ENCODE measurements around the gene ELAPOR2.
"Not testable (repeated sequence)": the region's sequence is repeated elsewhere in the genome, so short reads cannot be mapped to it uniquely, and the experiment has no call there.

ELAPOR2 gene

GRCh38 chr7:87044713-87045112, 14.7 kb downstream of the ELAPOR2 start:
- H3K27ac ChIP-seq (ENCODE audit: insufficient read depth, low read length, poor library complexity, severe bottlenecking); H3K4me3 ChIP-seq (ENCODE audit: insufficient read depth, low read depth, low read length, poor library complexity, severe bottlenecking); H3K9me3 ChIP-seq (ENCODE audit: control insufficient read depth, low read length); DNase-seq; H3K36me3 ChIP-seq (ENCODE audit: control insufficient read depth, insufficient read depth, low read length); H3K4me1 ChIP-seq (ENCODE audit: control insufficient read depth, insufficient read depth, low read length, poor library complexity, severe bottlenecking); H3K27me3 ChIP-seq (replicated peaks; ENCODE audit: control insufficient read depth, insufficient read depth, low read length, poor library complexity, severe bottlenecking): not testable (repeated sequence)

- not testable (repeated sequence) for H3K9me3 ChIP-seq (ENCODE audit: control insufficient read depth, low read length); DNase-seq; H3K4me3 ChIP-seq (ENCODE audit: insufficient read depth, low read depth, low read length, poor library complexity, severe bottlenecking); H3K36me3 ChIP-seq (ENCODE audit: control insufficient read depth, insufficient read depth, low read length); H3K4me1 ChIP-seq (ENCODE audit: control insufficient read depth, insufficient read depth, low read length, poor library complexity, severe bottlenecking); H3K27ac ChIP-seq (ENCODE audit: insufficient read depth, low read length, poor library complexity, severe bottlenecking); H3K27me3 ChIP-seq (replicated peaks; ENCODE audit: control insufficient read depth, insufficient read depth, low read length, poor library complexity, severe bottlenecking)
These were observed 17.9 kb downstream of the ELAPOR2 start for GRCh38 chr7:87041586-87041985.

DNA sequence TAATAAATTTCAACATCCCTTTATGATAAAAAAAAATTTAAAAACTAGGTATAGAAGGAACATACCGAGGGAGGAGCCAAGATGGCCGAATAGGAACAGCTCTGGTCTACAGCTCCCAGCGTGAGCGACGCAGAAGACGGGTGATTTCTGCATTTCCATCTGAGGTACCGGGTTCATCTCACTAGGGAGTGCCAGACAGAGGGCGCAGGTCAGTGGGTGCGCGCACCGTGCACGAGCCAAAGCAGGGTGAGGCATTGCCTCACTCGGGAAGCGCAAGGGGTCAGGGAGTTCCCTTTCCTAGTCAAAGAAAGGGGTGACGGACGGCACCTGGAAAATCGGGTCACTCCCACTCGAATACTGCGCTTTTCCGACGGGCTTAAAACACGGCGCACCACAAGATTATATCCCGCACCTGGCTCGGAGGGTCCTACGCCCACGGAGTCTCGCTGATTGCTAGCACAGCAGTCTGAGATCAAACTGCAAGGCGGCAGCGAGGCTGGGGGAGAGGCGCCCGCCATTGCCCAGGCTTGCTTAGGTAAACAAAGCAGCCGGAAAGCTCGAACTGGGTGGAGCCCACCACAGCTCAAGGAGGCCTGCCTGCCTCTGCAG, 19.7 kb downstream of the ELAPOR2 start:
- not testable (repeated sequence) for H3K27me3 ChIP-seq (replicated peaks; ENCODE audit: control insufficient read depth, insufficient read depth, low read length, poor library complexity, severe bottlenecking); H3K27ac ChIP-seq (ENCODE audit: insufficient read depth, low read length, poor library complexity, severe bottlenecking); H3K9me3 ChIP-seq (ENCODE audit: control insufficient read depth, low read length); H3K4me1 ChIP-seq (ENCODE audit: control insufficient read depth, insufficient read depth, low read length, poor library complexity, severe bottlenecking); H3K36me3 ChIP-seq (ENCODE audit: control insufficient read depth, insufficient read depth, low read length)
- DNase-seq = peak in 1 of 3 donors; percentile 22
- H3K4me3 ChIP-seq (ENCODE audit: insufficient read depth, low read depth, low read length, poor library complexity, severe bottlenecking) = peak overlapping the region; percentile 13

GRCh38 chr7:87038993-87039690, 20.3 kb downstream of the ELAPOR2 start:
- Histone ChIP-seq H3K27me3 (replicated peaks; ENCODE audit: control insufficient read depth, insufficient read depth, low read length, poor library complexity, severe bottlenecking) (no peaks in the 10 kb centered on the region), H3K36me3 (ENCODE audit: control insufficient read depth, insufficient read depth, low read length) (no peaks in the 10 kb centered on the region), H3K27ac (ENCODE audit: insufficient read depth, low read length, poor library complexity, severe bottlenecking) (no peak overlapping the region), H3K9me3 (ENCODE audit: control insufficient read depth, low read length) (no peaks in the 10 kb centered on the region), H3K4me1 (ENCODE audit: control insufficient read depth, insufficient read depth, low read length, poor library complexity, severe bottlenecking) (no peaks in the 10 kb centered on the region), H3K4me3 (ENCODE audit: insufficient read depth, low read depth, low read length, poor library complexity, severe bottlenecking) (peak overlapping the region; percentile 13)
- DNase-seq = no peak

DNA sequence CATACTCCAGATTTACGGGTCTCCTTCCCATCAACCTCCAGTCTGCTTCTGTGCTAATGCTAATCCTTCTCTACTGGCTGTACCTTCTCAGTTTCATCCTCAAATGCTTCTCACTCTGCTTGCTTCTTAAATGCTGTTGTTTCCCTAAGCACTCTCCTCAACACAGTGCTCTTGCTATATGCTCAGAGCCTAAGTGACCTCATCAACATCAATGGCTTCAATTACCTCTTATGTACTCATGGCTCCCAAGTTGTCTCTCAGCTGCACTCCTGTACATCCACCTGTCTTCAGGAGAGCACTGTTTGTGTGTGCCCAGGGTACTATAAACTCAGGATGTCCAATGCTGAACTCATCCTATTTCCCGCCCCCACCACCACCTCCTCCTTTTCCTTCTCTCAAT, 22.5 kb downstream of the ELAPOR2 start:
- Histone ChIP-seq H3K9me3 (ENCODE audit: control insufficient read depth, low read length) (no peaks in the 10 kb centered on the region), H3K4me1 (ENCODE audit: control insufficient read depth, insufficient read depth, low read length, poor library complexity, severe bottlenecking) (no peaks in the 10 kb centered on the region), H3K27me3 (replicated peaks; ENCODE audit: control insufficient read depth, insufficient read depth, low read length, poor library complexity, severe bottlenecking) (no peaks in the 10 kb centered on the region), H3K27ac (ENCODE audit: insufficient read depth, low read length, poor library complexity, severe bottlenecking) (no peak overlapping the region), H3K4me3 (ENCODE audit: insufficient read depth, low read depth, low read length, poor library complexity, severe bottlenecking) (no peak overlapping the region), H3K36me3 (ENCODE audit: control insufficient read depth, insufficient read depth, low read length) (no peaks in the 10 kb centered on the region)
- DNase-seq = no peak

DNA sequence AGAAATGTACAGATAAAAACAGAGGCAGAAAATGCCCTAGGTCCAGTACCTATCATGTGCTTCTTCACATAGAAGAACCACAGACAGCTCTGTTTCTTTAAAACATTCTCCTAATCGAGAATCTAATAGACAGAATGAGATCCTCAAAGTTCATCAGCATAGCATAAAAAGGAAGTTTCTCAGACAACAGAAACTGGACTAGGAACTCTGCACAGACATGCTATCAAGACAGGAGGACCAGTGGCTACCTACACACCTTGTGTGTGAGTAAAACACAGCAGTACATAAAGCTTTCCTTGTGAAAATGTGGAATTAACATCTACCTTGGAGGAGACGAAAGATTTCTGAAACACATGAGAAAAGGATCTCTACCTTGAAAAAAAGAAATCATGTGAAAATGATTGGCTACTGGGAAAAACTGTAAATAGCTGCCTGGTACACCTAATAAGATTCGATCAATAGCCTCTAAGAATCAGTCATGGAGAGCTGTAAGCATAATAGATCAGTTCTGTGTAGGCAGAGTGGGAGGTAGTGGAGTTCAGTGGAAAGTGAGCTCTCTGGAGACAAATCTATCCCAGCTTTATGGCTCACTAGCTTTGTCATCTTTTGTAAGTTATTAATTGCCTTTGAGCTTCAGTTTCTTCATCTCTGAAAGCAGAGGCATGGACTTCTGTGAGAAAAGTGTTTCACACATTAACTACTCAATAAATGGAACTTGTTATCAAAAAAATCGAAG, 26.7 kb downstream of the ELAPOR2 start:
- no peaks in the 10 kb centered on the region for H3K4me1 ChIP-seq (ENCODE audit: control insufficient read depth, insufficient read depth, low read length, poor library complexity, severe bottlenecking)
- H3K9me3 ChIP-seq (ENCODE audit: control insufficient read depth, low read length) = no peaks in the 10 kb centered on the region
- H3K4me3 ChIP-seq (ENCODE audit: insufficient read depth, low read depth, low read length, poor library complexity, severe bottlenecking) = no peak overlapping the region
- H3K27ac ChIP-seq (ENCODE audit: insufficient read depth, low read length, poor library complexity, severe bottlenecking) = no peak overlapping the region
- no peaks in the 10 kb centered on the region for H3K27me3 ChIP-seq (replicated peaks; ENCODE audit: control insufficient read depth, insufficient read depth, low read length, poor library complexity, severe bottlenecking)
- DNase-seq = no peak
- H3K36me3 ChIP-seq (ENCODE audit: control insufficient read depth, insufficient read depth, low read length) = no peaks in the 10 kb centered on the region

DNA sequence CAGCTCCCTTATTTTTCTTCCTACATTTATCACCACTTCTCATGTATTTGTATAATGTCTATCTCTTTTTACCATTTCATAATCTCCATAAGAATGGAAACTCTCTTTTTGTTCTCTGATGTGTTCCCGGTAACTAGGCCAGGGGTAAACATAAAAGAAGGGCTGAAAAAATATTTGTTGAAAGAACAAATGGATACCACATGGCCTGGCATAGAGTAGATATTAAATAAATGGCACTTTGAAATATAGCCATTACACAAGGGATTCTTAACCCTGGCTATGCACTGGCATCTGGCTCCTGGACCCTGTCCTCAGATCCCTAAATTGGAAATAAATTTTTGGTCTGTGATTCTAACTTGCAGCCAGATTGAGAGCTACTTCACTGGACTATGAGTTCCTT, 30.4 kb downstream of the ELAPOR2 start:
- DNase-seq = no peak
- no peaks in the 10 kb centered on the region for H3K4me1 ChIP-seq (ENCODE audit: control insufficient read depth, insufficient read depth, low read length, poor library complexity, severe bottlenecking)
- H3K27ac ChIP-seq (ENCODE audit: insufficient read depth, low read length, poor library complexity, severe bottlenecking) = no peak overlapping the region
- H3K4me3 ChIP-seq (ENCODE audit: insufficient read depth, low read depth, low read length, poor library complexity, severe bottlenecking) = no peak overlapping the region
- H3K9me3 ChIP-seq (ENCODE audit: control insufficient read depth, low read length) = no peaks in the 10 kb centered on the region
- no peaks in the 10 kb centered on the region for H3K27me3 ChIP-seq (replicated peaks; ENCODE audit: control insufficient read depth, insufficient read depth, low read length, poor library complexity, severe bottlenecking)
- no peaks in the 10 kb centered on the region for H3K36me3 ChIP-seq (ENCODE audit: control insufficient read depth, insufficient read depth, low read length)

DNA sequence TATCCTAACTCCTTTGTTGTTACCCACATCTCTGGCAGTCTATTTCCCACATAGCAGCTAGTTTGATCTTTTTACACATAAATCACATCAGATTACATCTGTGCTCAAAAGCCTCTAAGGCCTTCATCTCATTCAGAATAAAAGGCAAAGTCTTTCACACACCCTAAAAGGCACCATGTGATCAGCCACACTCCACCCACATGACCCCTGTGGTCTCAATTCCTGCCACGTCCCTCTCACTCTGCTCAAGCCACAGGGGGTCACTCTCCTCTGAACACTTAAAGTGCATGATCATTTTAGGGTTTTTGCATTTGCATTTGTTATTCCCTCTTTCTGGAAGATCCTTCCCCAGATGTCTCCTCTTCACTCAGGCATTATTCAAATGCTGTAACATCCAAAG, 30.8 kb downstream of the ELAPOR2 start:
- Histone ChIP-seq H3K4me3 (ENCODE audit: insufficient read depth, low read depth, low read length, poor library complexity, severe bottlenecking) (no peak overlapping the region), H3K9me3 (ENCODE audit: control insufficient read depth, low read length) (no peaks in the 10 kb centered on the region), H3K4me1 (ENCODE audit: control insufficient read depth, insufficient read depth, low read length, poor library complexity, severe bottlenecking) (no peaks in the 10 kb centered on the region), H3K36me3 (ENCODE audit: control insufficient read depth, insufficient read depth, low read length) (no peaks in the 10 kb centered on the region), H3K27ac (ENCODE audit: insufficient read depth, low read length, poor library complexity, severe bottlenecking) (no peak overlapping the region), H3K27me3 (replicated peaks; ENCODE audit: control insufficient read depth, insufficient read depth, low read length, poor library complexity, severe bottlenecking) (no peaks in the 10 kb centered on the region)
- DNase-seq = no peak

DNA sequence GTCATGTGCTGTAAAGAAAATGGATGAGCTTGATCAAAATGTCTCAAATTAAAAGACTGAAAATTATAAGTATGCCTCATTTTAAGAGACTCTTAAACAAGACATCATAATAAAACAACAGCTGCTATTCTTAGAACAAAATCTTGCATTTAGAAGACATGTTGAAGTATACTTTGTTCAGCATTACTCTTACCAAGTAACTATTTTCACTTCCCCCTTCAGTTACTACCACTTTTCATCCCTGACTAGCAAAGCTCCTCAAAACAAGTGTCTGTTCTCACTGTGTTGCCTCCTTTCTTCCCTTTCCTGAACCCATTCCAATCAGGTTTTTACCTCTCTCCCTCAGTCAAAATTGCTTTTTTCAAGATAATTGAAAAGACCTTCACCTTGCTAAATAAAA, 31.6 kb downstream of the ELAPOR2 start:
- no peak overlapping the region for H3K4me3 ChIP-seq (ENCODE audit: insufficient read depth, low read depth, low read length, poor library complexity, severe bottlenecking)
- no peaks in the 10 kb centered on the region for H3K4me1 ChIP-seq (ENCODE audit: control insufficient read depth, insufficient read depth, low read length, poor library complexity, severe bottlenecking)
- no peaks in the 10 kb centered on the region for H3K27me3 ChIP-seq (replicated peaks; ENCODE audit: control insufficient read depth, insufficient read depth, low read length, poor library complexity, severe bottlenecking)
- no peaks in the 10 kb centered on the region for H3K36me3 ChIP-seq (ENCODE audit: control insufficient read depth, insufficient read depth, low read length)
- no peak for DNase-seq
- H3K27ac ChIP-seq (ENCODE audit: insufficient read depth, low read length, poor library complexity, severe bottlenecking) = no peak overlapping the region
- H3K9me3 ChIP-seq (ENCODE audit: control insufficient read depth, low read length) = no peaks in the 10 kb centered on the region

DNA sequence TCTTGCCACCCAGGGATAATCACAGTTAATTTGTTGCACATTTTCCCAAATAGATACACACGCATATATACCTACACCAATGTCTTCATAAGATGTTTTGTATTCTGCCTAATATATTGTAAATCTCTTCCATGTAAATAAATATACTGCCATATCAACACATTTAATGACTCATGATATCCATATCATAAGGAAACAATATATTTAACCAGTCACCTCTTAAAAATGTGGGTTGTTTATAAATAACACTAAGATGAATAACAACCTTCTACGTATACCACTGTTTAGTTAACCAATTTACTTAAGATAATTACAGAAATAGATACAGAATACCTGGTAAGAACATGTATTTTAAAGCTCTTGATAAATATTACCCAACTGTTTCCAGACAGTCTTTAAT, 38.2 kb downstream of the ELAPOR2 start:
- Histone ChIP-seq H3K36me3 (ENCODE audit: control insufficient read depth, insufficient read depth, low read length) (no peaks in the 10 kb centered on the region), H3K4me3 (ENCODE audit: insufficient read depth, low read depth, low read length, poor library complexity, severe bottlenecking) (no peak overlapping the region), H3K27ac (ENCODE audit: insufficient read depth, low read length, poor library complexity, severe bottlenecking) (no peak overlapping the region), H3K27me3 (replicated peaks; ENCODE audit: control insufficient read depth, insufficient read depth, low read length, poor library complexity, severe bottlenecking) (no peaks in the 10 kb centered on the region), H3K4me1 (ENCODE audit: control insufficient read depth, insufficient read depth, low read length, poor library complexity, severe bottlenecking) (no peaks in the 10 kb centered on the region), H3K9me3 (ENCODE audit: control insufficient read depth, low read length) (no peaks in the 10 kb centered on the region)
- DNase-seq = no peak
